IMR-90 (cell line): ENCODE measurements around the gene PHLDA2. TPM values are rescaled to one million over a fixed set of nuclear protein-coding genes. Genes with fewer than 3 reads are reported as not detected.

Experiments
- ATAC-seq: fragments of 200-7000 bp; cut with Tn5 transposase; 2 replicates; pipeline ENCODE4 v1.9.1; 2020; ENCODE audit warnings: low read depth, mild to moderate bottlenecking, moderate library complexity
- BruUV-seq: library from RNA; stranded (reverse); fragments of 400-500 nt; replicated peaks from 2 replicates; lab custom pipeline; 2021; lab: Mats Ljungman, UMichigan
- CTCF ChIA-PET: fragments of 300-600 bp; formaldehyde crosslinking; extraction: SDS; loops from one replicate; lab custom pipeline; 2021; ENCODE audit warnings: antibody characterized with exemption; lab: Yijun Ruan, JAX
- POLR2A ChIA-PET: fragments of 300-600 bp; sonication (Branson Sonifier 250); formaldehyde crosslinking; loops from one replicate; lab custom pipeline; 2022; ENCODE audit warnings: antibody characterized with exemption; ENCODE audit not compliant: unreplicated experiment; lab: Charles Lee
- DNase-seq: peaks from one replicate; pipeline ENCODE4 v3.0.0; 2013
- H2AFZ ChIP-seq: replicated peaks from 2 replicates; pipeline ENCODE3; 2013; ENCODE audit warnings: low read length, mild to moderate bottlenecking; ENCODE audit not compliant: poor library complexity
- H2AK5ac ChIP-seq: 2 replicates; pipeline ENCODE4 v1.6.1; 2013; ENCODE audit warnings: low read depth, low read length, inconsistent platforms
- H2AK9ac ChIP-seq: replicated peaks from 2 replicates; pipeline ENCODE3; 2013; ENCODE audit warnings: mild to moderate bottlenecking, low read depth, low read length, moderate library complexity; ENCODE audit not compliant: poor library complexity
- H2BK120ac ChIP-seq: 2 replicates; pipeline ENCODE4 v1.6.1; 2013; ENCODE audit warnings: low read depth, low read length, inconsistent platforms
- H2BK15ac ChIP-seq: 3 replicates; pipeline ENCODE4 v1.6.1; 2013; ENCODE audit warnings: low read depth, low read length, inconsistent platforms
- H2BK20ac ChIP-seq: 2 replicates; pipeline ENCODE4 v1.6.1; 2013; ENCODE audit warnings: low read depth, mild to moderate bottlenecking, inconsistent platforms, low read length, moderate library complexity
- H2BK5ac ChIP-seq: 2 replicates; pipeline ENCODE4 v1.6.1; 2013; ENCODE audit warnings: mild to moderate bottlenecking, low read depth, low read length, inconsistent platforms; ENCODE audit not compliant: poor library complexity, severe bottlenecking
- H3K14ac ChIP-seq: replicated peaks from 2 replicates; pipeline ENCODE4 v1.6.1; 2013; ENCODE audit warnings: low read depth, low read length, inconsistent platforms
- H3K18ac ChIP-seq: 2 replicates; pipeline ENCODE4 v1.6.1; 2013; ENCODE audit warnings: low read depth, low read length, control low read depth
- H3K23ac ChIP-seq: 2 replicates; pipeline ENCODE4 v1.6.1; 2013; ENCODE audit warnings: low read depth, low read length, inconsistent platforms
- H3K27ac ChIP-seq: 2 replicates; pipeline ENCODE4 v1.5.1; 2013; ENCODE audit warnings: mild to moderate bottlenecking, control low read depth, low read length; ENCODE audit not compliant: insufficient read depth
- H3K27me3 ChIP-seq: 2 replicates; pipeline ENCODE4 v1.6.1; 2013; ENCODE audit warnings: low read length; ENCODE audit not compliant: control insufficient read depth, insufficient read depth
- H3K36me3 ChIP-seq: 2 replicates; pipeline ENCODE4 v1.6.1; 2013; ENCODE audit warnings: low read length, mixed read lengths; ENCODE audit not compliant: control insufficient read depth, insufficient read depth
- H3K4ac ChIP-seq: 2 replicates; pipeline ENCODE4 v1.6.1; 2013; ENCODE audit warnings: low read depth, low read length, inconsistent platforms
- H3K4me1 ChIP-seq: 2 replicates; pipeline ENCODE4 v1.6.1; 2013; ENCODE audit warnings: low read length, mixed read lengths; ENCODE audit not compliant: control insufficient read depth, insufficient read depth
- H3K4me2 ChIP-seq: 2 replicates; pipeline ENCODE4 v1.6.1; 2013; ENCODE audit warnings: low read depth, mild to moderate bottlenecking, control low read depth, low read length, moderate library complexity
- H3K4me3 ChIP-seq: 2 replicates; pipeline ENCODE4 v1.5.1; 2013; ENCODE audit warnings: low read depth, mild to moderate bottlenecking, control low read depth, low read length, moderate library complexity; ENCODE audit not compliant: insufficient read depth
- H3K56ac ChIP-seq: 2 replicates; pipeline ENCODE4 v1.6.1; 2013; ENCODE audit warnings: low read length, inconsistent platforms; ENCODE audit not compliant: insufficient read depth; ENCODE audit errors: extremely low read depth
- H3K79me1 ChIP-seq, 2 experiments: 2 replicates each; pipeline ENCODE4 v1.6.1; 2013; ENCODE audit warnings: low read length in 2 of 2, inconsistent platforms in 1 of 2, low read depth in 1 of 2
- H3K9ac ChIP-seq: 2 replicates; pipeline ENCODE4 v1.6.1; 2013; ENCODE audit warnings: low read depth, low read length, control low read depth
- H3K9me1 ChIP-seq: 2 replicates; pipeline ENCODE4 v1.6.1; 2013; ENCODE audit warnings: low read length, inconsistent platforms; ENCODE audit not compliant: insufficient read depth
- H3K9me3 ChIP-seq: 2 replicates; pipeline ENCODE4 v1.6.1; 2013; ENCODE audit warnings: low read length; ENCODE audit not compliant: control insufficient read depth, insufficient read depth
- H4K20me1 ChIP-seq: 2 replicates; pipeline ENCODE4 v1.6.1; 2013; ENCODE audit warnings: low read length, inconsistent platforms; ENCODE audit not compliant: insufficient read depth
- H4K5ac ChIP-seq: 2 replicates; pipeline ENCODE4 v1.6.1; 2013; ENCODE audit warnings: mild to moderate bottlenecking, low read depth, low read length, control low read depth
- H4K8ac ChIP-seq, 2 experiments: 2 replicates each; pipeline ENCODE4 v1.6.1; 2013; ENCODE audit warnings: low read depth in 2 of 2, low read length in 2 of 2, control low read depth in 1 of 2, inconsistent platforms in 1 of 2
- H4K91ac ChIP-seq: 2 replicates; pipeline ENCODE4 v1.6.1; 2013; ENCODE audit warnings: low read depth, low read length, inconsistent platforms; ENCODE audit not compliant: insufficient read depth
- CTCF ChIP-seq: conservative IDR thresholded peaks from 2 replicates; pipeline ENCODE4 v1.5.1; 2012; ENCODE audit warnings: mild to moderate bottlenecking, low read depth, low read length, improper control_type of control experiment
- ELK1 ChIP-seq: fragments of 150-350 bp; IDR thresholded peaks from 2 replicates; pipeline ENCODE4 v1.6.1; 2016; ENCODE audit warnings: low read depth, mild to moderate bottlenecking, low read length, moderate library complexity, borderline replicate concordance
- FOS ChIP-seq: fragments of 150-350 bp; IDR thresholded peaks from 2 replicates; pipeline ENCODE4 v1.6.1; 2016; ENCODE audit warnings: low read depth, low read length
- MAZ ChIP-seq: IDR thresholded peaks from 2 replicates; pipeline ENCODE4 v1.6.1; 2012; ENCODE audit warnings: low read depth, mild to moderate bottlenecking, low read length, improper control_type of control experiment, moderate library complexity, borderline replicate concordance
- NFE2L2 ChIP-seq: fragments of 150-350 bp; IDR thresholded peaks from 2 replicates; pipeline ENCODE4 v1.6.1; 2016; ENCODE audit warnings: low read depth, mild to moderate bottlenecking, low read length
- RAD21 ChIP-seq: IDR thresholded peaks from 2 replicates; pipeline ENCODE4 v1.6.1; 2012; ENCODE audit warnings: low read length, improper control_type of control experiment
- USF2 ChIP-seq: fragments of 150-350 bp; IDR thresholded peaks from 2 replicates; pipeline ENCODE4 v1.6.1; 2017; ENCODE audit warnings: mild to moderate bottlenecking, antibody characterized with exemption, low read length, low read depth
- WGBS, 2 experiments: methylation state at CpG; one replicate each; pipeline versions ENCODE4 v1.1.5 to v1.1.7; 2013; ENCODE audit warnings: missing lambda C conversion rate in 2 of 2; ENCODE audit not compliant: insufficient read length in 1 of 2; ENCODE audit errors: extremely low coverage in 2 of 2; 5-methylcytosine and 5-hydroxymethylcytosine counted together
- dilution Hi-C: fragments of 300-500 bp; cut with HindIII; formaldehyde crosslinking; loops from one replicate; pipeline ENCODE4 v1.14.3; 2018; ENCODE audit warnings: low sequenced_read_pairs; ENCODE audit not compliant: unreplicated experiment
- in situ Hi-C: fragments of 300-500 bp; cut with MboI; formaldehyde crosslinking; loops from 3 replicates; pipeline ENCODE4 v1.14.3; 2019; ENCODE audit warnings: low sequenced_read_pairs, inconsistent platforms, mixed read lengths
- intact Hi-C: fragments of 100-400 bp; cut with micrococcal nuclease; formaldehyde crosslinking; loops from 2 replicates; pipeline ENCODE4 v1.10.0; 2022
- polyA plus RNA-seq, 3 experiments: library from polyadenylated mRNA; depleted of rRNA; stranded (reverse); fragments of >200 nt; gene quantifications; 2 replicates each; pipeline ENCODE4 v1.2.3, GENCODE V29; 2012; ENCODE audit warnings: low replicate concordance in 1 of 3
- total RNA-seq: library from RNA; depleted of rRNA; stranded (reverse); fragments of >200 nt; gene quantifications from 2 replicates; pipeline ENCODE4 v1.2.3, GENCODE V29; 2012

The PHLDA2 gene
- total and polyA plus RNA-seq, 2 of the 4 experiments (the other 2 are of a cell fraction), result 3.8 to 89.0 TPM

GRCh38 chr11:2881076-2881980 is 47.9 kb downstream of the PHLDA2 start:
- Histone ChIP-seq H2AK9ac (no peak overlapping the region), H3K4me1 (peaks cover 2% of the 10 kb centered on the region; the same call in 1 of the 2 replicates), H2BK5ac (no peak overlapping the region), H3K9ac (no peak overlapping the region), H3K79me1 (peaks cover 0 to 3% of the 10 kb centered on the region in 2 experiments; a peak in 1 of 4 replicates), H3K4ac (no peak overlapping the region; the same call in 1 of the 2 replicates), H3K9me1 (no peaks in the 10 kb centered on the region; the same call in 1 of the 2 replicates), H3K23ac (no peak overlapping the region), H3K18ac (no peak overlapping the region), H2BK15ac (no peak overlapping the region), H4K91ac (no peak overlapping the region), H3K27me3 (peaks cover 6% of the 10 kb centered on the region), H4K5ac (no peak overlapping the region), H2BK20ac (no peak overlapping the region), H4K20me1 (peaks cover 12% of the 10 kb centered on the region), H3K27ac (no peak overlapping the region), H3K56ac (no peak overlapping the region), H2AK5ac (no peak overlapping the region), H3K4me3 (no peak overlapping the region), H2BK120ac (no peak overlapping the region), H2AFZ (no peak overlapping the region), H3K4me2 (no peak overlapping the region), H4K8ac (no peak overlapping the region), H3K9me3 (peaks cover 9% of the 10 kb centered on the region), H3K36me3 (peaks cover 7% of the 10 kb centered on the region; the same call in 1 of the 2 replicates), H3K14ac (no peak overlapping the region)
- TF ChIP-seq FOS, result no peak
- no peak for TF ChIP-seq ELK1
- no peak for TF ChIP-seq USF2
- no peak for TF ChIP-seq RAD21
- TF ChIP-seq MAZ, result no peak
- no peak for TF ChIP-seq CTCF
- TF ChIP-seq NFE2L2, result no peak
- dilution Hi-C loops, result no loop called here
- ATAC-seq, result no peak
- no peak for DNase-seq
- intact Hi-C loops, result no loop called here
- BruUV-seq, result no TSS peak
- ChIA-PET CTCF (interaction anchor here (0.5 to 1.1 kb wide), 2 partner anchors 279 to 350 kb away, joined by 3 read pairs; no protein-coding TSS in a partner anchor), POLR2A (no interaction called here)
- WGBS, 2 experiments, result 81% methylated on average over 9 of the region's 19 CpGs; no CpG with 5 or more reads in 1 of the 2 experiments
- in situ Hi-C loops, result loop anchor here (25.0 kb wide), 1 partner anchor 694 kb away; no protein-coding TSS in a partner anchor
